Right lobe of liver (tissue), 4 donors: ENCODE results near the gene TMEM267.

Experiments used
- POLR2A ChIP-seq: fragments of 450-650 bp; IDR thresholded peaks from one replicate; pipeline ENCODE4 v1.6.1; 2017; ENCODE audit warnings: antibody characterized with exemption, mild to moderate bottlenecking
- TF ChIP-seq, protein P1 (sequence below), 4 donors: fragments of 200-600 bp in 3 of 4; fragments of 450-650 bp in 1 of 4; IDR thresholded peaks; one replicate each; pipeline versions ENCODE4 v1.5.1 to v1.8.0; 2016 to 2022; ENCODE audit warnings: antibody characterized with exemption in 4 of 4, mild to moderate bottlenecking in 2 of 4
- donor health status: DM: no; HTN: no; CAD: no.
- donor health status: DM: no; HTN: no; CAD: no.
- donor health status: DM: no; HTN: yes; CAD: no.

DNA sequence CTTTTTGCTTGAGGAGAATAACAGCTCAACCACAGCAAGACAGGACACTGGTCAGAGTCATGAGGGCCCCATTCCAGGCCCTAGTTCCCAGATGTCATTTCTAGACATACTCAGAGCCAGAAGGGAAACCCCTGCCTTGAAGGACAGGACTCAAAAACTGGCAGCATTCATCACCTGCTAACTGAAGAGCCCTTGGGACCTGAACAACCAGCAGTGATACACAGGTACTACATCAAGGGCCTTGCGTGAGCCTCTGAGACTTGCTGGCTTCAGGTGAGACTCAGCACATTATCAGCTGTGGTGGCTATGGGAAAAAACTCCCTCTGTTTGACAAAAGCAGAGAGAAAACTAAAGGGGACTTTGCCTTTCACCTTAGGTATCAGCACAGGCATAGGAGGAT is 22.6 kb downstream of the TMEM267 start:
- TF ChIP-seq, protein P1, sequence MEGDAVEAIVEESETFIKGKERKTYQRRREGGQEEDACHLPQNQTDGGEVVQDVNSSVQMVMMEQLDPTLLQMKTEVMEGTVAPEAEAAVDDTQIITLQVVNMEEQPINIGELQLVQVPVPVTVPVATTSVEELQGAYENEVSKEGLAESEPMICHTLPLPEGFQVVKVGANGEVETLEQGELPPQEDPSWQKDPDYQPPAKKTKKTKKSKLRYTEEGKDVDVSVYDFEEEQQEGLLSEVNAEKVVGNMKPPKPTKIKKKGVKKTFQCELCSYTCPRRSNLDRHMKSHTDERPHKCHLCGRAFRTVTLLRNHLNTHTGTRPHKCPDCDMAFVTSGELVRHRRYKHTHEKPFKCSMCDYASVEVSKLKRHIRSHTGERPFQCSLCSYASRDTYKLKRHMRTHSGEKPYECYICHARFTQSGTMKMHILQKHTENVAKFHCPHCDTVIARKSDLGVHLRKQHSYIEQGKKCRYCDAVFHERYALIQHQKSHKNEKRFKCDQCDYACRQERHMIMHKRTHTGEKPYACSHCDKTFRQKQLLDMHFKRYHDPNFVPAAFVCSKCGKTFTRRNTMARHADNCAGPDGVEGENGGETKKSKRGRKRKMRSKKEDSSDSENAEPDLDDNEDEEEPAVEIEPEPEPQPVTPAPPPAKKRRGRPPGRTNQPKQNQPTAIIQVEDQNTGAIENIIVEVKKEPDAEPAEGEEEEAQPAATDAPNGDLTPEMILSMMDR (IDR thresholded peaks at IDR 0.05) = no peak
- TF ChIP-seq POLR2A = no peak
